GM19025 (cell line): ENCODE results near the gene TRPM4.
"Not testable (repeated sequence)": the region's sequence is repeated elsewhere in the genome, so short reads cannot be mapped to it uniquely, and the experiment has no call there.

Experiments used
- ATAC-seq: cut with Tn5 transposase; IDR thresholded peaks from one replicate; pipeline ENCODE4 v1.9.1; 2021; ENCODE audit warnings: mild to moderate bottlenecking, low read depth, moderate library complexity; ENCODE audit not compliant: unreplicated experiment

TRPM4 gene

DNA sequence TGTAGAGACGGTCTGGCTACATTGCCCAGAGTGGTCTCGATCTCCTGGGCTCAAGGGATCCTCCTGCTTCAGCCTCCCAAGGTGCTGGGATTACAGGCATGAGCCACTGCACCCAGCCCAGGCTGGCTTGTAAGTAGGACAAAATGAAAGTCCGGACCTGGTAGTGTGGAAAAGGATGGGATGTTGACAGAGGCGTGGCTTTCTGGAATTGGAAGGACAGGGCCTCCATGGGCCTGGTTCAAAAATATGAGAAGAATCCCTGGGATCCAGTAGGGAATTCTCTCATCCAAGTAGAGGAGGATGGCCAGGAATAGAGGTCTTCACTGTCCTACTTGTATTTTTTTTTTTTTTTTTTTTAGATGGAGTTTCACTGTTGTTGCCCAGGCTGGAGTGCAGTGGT, 64.9 kb downstream of the TRPM4 start:
- ATAC-seq: no peak

DNA sequence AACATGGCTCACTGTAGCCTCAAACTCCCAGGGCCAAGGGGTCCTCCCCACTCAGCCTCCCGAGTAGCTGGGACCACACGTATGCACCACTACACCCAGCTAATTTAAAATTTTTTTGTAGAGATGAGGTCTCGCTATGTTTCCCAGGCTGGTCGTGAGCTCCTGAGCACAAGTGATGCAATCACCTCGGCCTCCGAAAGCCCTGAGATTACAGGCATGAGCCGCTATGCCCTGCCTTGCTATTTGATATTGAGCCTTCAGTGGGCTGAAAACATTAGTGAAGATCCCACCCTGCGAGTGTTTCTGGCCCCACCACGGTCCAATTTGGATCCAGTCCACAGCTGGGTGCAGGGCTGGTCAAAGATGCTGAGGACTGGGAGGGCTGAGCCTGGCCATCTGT, 65.9 kb downstream of the TRPM4 start:
- ATAC-seq: no peak

DNA sequence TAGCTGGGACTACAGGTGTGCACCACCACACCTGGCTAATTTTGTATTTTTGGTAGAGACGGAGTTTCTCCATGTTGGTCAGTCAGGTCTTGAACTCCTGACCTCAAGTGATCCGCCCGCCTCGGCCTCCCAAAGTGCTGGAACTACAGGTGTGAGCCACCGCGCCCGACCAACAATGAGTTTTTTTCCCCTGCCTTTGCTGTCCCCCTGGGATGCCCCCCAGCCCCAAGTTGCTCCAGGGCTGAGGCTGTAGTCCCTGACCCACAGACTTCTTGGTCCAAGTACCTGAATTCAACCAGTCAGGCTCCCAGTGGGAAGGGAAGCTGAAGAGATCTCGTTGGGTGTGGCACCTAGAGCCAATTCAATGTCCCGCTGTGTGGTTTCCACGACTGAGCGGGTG, 66.8 kb downstream of the TRPM4 start:
- ATAC-seq: not testable (repeated sequence)

DNA sequence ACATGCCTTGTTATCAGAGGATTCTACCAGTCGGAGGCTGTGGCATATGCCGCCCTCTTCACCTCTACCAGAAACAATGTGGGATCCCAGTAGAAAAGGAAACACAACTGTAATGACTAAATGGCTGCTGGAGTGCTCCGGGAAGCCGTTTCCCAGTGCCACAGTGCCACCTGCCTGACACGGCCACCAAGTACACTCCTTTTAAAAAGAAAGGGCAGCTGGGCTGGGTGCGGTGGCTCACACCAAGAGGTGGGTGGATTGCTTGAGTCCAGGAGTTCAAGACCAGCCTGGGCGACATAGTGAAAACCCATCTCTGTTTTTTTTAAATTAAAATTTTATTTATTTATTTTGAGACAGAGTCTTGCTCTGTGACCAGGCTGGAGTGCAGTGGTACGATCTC, 67.3 kb downstream of the TRPM4 start:
- no peak for ATAC-seq

DNA sequence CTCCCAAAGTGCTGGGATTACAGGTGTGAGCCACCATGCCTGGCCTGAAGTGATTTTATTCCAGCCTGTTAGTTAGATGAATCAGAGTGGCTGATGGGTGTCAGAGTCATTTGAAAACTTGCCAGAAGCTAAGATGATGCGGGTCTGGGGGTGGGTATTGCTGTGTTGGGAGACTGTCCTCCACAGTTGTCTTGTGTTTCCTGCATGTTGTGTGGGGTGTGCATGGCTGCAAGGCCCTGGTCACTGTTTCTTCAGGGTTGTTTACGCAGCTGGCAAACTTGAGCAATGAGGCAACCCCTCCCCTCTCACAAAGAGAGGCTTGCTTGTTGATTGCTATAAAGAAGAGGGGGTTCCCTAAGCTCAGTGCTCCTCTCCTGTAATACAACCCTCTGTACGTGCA, 71.8 kb downstream of the TRPM4 start:
- no peak for ATAC-seq

DNA sequence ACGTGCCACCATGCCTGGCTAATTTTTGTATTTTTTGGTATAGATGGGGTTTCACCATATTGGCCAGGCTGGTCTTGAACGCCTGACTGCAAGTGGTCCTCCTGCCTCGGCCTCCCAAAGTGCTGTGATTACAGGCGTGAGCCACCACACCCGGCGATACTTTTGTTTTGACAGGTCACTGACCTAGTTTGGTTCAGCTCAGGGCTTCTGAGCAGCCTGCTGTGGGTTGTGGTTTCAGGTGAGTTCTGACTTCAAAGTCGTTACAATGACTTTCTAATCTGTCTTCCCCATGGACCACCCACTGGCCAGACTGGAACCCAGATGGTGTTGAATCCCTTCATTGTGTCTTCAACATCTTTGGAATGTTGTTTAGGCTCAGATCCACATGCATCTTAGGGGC, 73.8 kb downstream of the TRPM4 start:
- no peak for ATAC-seq

DNA sequence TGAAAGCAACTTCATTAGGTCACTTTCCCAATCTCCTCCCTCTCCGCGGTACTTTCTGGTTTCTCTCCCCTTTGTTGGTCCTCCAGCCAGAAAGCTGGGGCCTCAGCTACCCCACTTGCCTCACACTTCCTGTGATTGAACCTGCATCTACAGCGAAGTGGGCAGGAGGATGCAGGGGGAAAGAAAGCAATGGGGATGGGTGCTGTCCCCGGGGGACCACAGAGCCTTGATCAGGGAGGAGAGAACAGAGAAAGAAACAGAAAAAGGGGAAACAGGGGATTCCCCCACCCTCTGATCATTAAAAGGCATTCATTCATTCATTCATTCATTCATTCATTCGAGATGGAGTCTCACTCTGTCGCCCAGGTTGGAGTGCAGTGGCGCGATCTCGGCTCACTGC, 74.2 kb downstream of the TRPM4 start:
- ATAC-seq: no peak

DNA sequence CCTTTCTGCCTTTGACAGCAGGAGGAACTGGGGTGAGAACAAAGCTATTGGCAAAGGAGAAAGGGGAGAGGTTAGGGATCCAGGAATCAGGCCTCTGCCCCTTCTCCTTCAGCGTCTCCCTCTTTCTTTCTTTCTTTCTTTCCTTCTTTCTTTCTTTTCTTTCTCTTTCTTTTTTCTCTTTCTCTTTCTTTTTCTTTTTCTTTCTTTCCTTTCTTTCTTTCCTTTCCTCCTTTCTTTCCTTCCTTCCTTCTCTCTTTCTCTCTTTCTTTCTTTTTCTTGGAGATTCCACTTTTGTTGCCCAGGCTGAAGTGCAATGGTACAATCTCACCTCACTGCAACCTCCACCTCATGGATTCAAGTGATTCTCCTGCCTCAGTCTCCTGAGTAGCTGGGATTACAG, 75.6 kb downstream of the TRPM4 start:
- no peak for ATAC-seq

DNA sequence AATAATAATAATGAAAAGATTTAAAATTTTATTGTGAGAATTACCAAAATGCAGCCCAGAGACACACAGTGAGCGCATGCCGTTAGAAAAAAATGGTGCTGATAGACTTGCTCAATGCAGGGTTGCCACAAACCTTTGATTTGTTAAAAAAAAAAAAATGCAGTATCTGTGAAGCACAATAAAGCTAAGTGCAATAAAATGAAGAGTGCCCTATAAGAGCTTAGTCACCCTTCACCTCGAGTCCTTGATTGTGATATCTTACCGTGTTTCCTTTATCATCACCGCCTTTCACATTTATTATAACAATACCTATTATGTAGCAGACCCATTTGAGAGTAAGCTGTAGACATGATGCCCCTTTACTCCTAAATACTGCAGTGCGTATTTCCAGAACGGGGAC, 84.2 kb downstream of the TRPM4 start:
- ATAC-seq: no peak

DNA sequence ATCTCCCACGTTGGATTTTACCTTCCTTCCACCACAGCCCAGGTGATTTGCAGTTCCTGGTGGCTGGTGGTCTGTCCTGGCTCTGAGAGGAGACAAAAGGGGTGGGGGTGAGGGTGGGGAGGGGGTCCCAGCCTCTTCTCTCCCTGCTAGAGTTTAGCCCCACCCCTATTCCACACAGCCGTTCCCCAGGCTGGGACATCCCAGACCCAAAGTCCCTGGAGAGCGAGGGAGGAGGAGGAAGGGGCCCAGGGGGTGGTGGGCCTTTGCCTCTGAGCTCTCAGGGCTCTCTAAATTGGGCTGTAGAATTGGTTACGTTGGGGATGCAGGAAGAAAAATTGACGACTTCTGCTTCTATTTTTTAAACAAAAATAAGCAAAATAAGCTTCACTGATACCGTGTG, 85.5 kb downstream of the TRPM4 start:
- no peak for ATAC-seq

DNA sequence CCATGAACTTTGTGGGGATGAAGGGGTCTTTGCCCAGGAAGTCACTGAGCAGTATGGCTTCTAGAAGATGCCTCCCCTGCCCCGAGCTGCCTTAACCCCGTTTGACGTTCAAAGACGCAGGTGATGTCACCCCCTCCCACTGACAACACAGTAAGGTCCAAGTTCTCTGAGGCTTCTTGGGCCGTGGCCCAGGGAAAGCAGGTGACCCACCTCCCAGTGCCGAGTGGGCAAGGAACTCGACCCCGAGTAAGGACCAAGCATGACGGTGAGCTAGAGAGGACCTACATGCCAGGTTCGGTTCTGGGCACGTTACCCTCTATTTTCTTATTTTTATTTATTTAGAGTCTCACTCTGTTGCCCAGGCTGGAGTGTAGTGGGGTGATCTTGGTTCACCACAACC, 86.1 kb downstream of the TRPM4 start:
- no peak for ATAC-seq

DNA sequence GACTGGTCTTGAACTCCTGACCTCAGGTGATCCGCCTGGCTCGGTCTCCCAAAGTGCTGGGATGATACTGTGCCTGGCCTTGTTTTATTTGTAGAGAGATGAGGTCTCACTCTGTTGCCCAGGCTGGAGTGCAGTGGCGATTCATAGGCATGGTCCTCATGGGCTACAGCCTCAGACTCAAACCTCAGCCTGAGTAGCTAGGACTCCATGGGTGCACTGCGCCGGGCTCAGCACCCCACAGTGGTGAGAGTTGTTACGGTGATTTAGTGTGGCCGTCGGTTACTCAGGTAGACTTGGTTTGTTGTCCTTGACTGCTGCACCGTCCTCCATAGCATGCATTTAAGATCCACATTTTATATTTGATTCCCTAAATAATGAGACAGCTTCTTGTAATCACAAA, 86.7 kb downstream of the TRPM4 start:
- no peak for ATAC-seq

DNA sequence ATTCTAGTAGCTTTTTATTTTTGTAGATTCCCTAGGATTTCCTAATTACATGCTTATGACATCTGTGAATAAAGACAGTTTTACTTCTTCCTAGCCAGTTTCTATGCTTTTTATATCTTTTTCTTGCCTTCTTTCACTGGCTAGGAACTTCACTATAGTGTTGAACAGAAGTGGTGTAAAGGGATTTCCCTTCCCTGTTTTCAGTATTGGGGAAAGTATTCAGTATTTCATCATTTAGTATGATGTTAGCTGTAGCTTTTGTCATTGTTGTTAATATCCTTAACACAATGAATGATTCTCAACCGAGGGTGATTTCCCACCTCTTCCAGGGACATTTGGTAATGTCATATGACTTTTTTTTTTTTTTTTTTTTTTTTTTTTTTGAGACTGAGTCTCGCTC, 90.1 kb downstream of the TRPM4 start:
- ATAC-seq: no peak

DNA sequence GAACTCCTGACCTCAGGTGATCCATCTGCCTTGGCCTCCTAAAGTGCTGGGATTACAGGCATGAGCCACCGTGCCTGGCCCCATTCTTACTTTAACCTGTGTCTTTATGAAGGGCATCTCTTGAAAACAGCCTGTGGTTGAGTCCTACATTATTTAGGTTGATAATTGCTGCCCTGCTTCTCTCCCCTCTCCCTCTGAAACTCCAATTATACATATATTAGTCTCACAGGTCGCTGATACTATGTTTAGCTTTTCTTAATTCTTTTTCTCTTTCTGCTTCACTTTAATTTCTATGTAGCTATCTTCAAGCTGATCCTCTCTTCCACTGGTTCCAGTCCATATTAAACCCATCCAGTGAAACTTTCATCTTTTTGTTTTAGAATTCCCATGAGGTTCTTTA, 92.3 kb downstream of the TRPM4 start:
- ATAC-seq: no peak

DNA sequence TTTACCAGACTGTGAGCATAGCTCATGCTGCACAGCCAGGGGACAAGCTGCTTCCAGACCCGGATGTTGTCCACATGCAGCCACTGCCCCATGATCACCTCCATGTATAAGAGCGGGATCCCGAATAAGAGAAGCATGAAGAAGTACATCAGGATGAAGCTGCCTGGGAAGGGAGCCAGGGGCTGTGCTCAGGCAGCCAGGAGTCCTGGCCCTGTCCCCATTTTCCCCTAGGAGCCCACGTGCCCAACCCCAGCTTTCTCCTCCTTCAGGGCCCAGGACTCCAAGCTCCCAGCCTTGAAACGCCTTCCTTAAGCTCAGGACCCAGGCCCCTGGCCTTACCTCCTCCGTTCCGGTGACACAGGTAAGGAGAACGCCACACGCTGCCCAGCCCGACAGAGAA, 98.1 kb downstream of the TRPM4 start:
- no peak for ATAC-seq

DNA sequence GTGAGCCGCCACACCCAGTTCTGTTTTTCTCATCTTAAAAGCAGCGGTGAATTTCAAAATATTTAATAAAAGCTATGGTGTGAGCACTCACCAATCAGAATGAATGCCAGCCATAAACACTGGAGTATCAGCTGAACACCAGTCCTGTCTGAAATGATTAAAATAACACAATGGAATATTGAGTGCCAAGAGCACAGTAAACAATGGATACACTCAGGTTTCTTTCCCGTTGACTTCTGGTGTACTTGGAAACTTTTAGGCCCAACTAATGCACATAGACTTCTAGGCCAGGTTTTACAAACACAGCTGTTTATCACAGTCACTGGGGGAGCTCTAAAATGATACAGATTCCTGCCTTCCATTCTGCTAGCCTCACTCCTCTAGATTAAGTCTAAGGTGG, 99.1 kb downstream of the TRPM4 start:
- no peak for ATAC-seq
